DOHH2 (cell line): ENCODE data around the gene MAP1B.

Source experiments
- H3F3A ChIP-seq: fragments of 200-600 bp; sonication (generic), shearing (Covaris generic); 2 replicates; pipeline ENCODE4 v1.6.0; 2016; ENCODE audit warnings: antibody characterized with exemption, mild to moderate bottlenecking; ENCODE audit not compliant: control insufficient read depth, insufficient read depth
- H3K27ac ChIP-seq: fragments of 200-600 bp; sonication (generic); 2 replicates; pipeline ENCODE4 v1.5.1; 2014; ENCODE audit warnings: low read depth, mild to moderate bottlenecking, low read length, moderate library complexity
- H3K27me3 ChIP-seq: fragments of 200-600 bp; sonication (generic); 2 replicates; pipeline ENCODE4 v1.6.1; 2014; ENCODE audit warnings: mild to moderate bottlenecking, low read length, mixed read lengths; ENCODE audit not compliant: control insufficient read depth
- H3K36me3 ChIP-seq: fragments of 200-600 bp; sonication (generic); 2 replicates; pipeline ENCODE4 v1.6.1; 2014; ENCODE audit warnings: mild to moderate bottlenecking, low read length, moderate library complexity, mixed read lengths; ENCODE audit not compliant: control insufficient read depth
- H3K4me1 ChIP-seq: fragments of 200-600 bp; sonication (generic); 2 replicates; pipeline ENCODE4 v1.6.1; 2014; ENCODE audit warnings: mild to moderate bottlenecking, low read length, mixed read lengths; ENCODE audit not compliant: control insufficient read depth
- H3K4me2 ChIP-seq: fragments of 200-600 bp; sonication (generic); 2 replicates; pipeline ENCODE4 v1.6.0; 2014; ENCODE audit warnings: mild to moderate bottlenecking, low read length, moderate library complexity
- H3K4me3 ChIP-seq: fragments of 200-600 bp; sonication (generic); 2 replicates; pipeline ENCODE4 v1.5.1; 2014; ENCODE audit warnings: mild to moderate bottlenecking, low read length, mixed read lengths
- H3K79me2 ChIP-seq: fragments of 200-600 bp; sonication (generic); 2 replicates; pipeline ENCODE4 v1.6.1; 2014; ENCODE audit warnings: mild to moderate bottlenecking, low read length, mixed read lengths; ENCODE audit not compliant: control insufficient read depth
- H3K9me2 ChIP-seq: fragments of 200-600 bp; sonication (generic); replicated peaks from 2 replicates; pipeline ENCODE4 v1.6.1; 2014; ENCODE audit warnings: mild to moderate bottlenecking, low read length, mixed read lengths; ENCODE audit not compliant: control insufficient read depth
- H3K9me3 ChIP-seq: fragments of 200-600 bp; sonication (generic); 2 replicates; pipeline ENCODE4 v1.6.1; 2014; ENCODE audit warnings: antibody characterized with exemption, low read length, mixed read lengths; ENCODE audit not compliant: control insufficient read depth, insufficient read depth
- H4K20me1 ChIP-seq: fragments of 200-600 bp; sonication (generic); 2 replicates; pipeline ENCODE4 v1.6.0; 2014; ENCODE audit warnings: low read depth, mild to moderate bottlenecking, antibody characterized with exemption, low read length, moderate library complexity; ENCODE audit not compliant: control insufficient read depth, insufficient read depth
- CTCF ChIP-seq: fragments of 200-600 bp; sonication (generic); IDR thresholded peaks from one replicate; pipeline ENCODE4 v1.5.1; 2014; ENCODE audit warnings: antibody characterized with exemption, mild to moderate bottlenecking, low read depth, low read length; ENCODE audit not compliant: poor library complexity, severe bottlenecking
- EZH2phosphoT487 ChIP-seq: fragments of 200-600 bp; sonication (generic); IDR thresholded peaks from 2 replicates; pipeline ENCODE4 v1.6.1; 2017; ENCODE audit warnings: borderline replicate concordance, mild to moderate bottlenecking, antibody characterized with exemption, low read length, moderate library complexity, mixed read lengths

MAP1B gene

GRCh38 chr5:72206160-72206559 is 98.9 kb downstream of the MAP1B start:
- Histone ChIP-seq H3K4me2 (no peak overlapping the region), H3K36me3 (no peaks in the 10 kb centered on the region), H3K27me3 (no peaks in the 10 kb centered on the region), H3K4me1 (no peaks in the 10 kb centered on the region), H3K27ac (no peak overlapping the region), H3F3A (no peaks in the 10 kb centered on the region), H4K20me1 (no peaks in the 10 kb centered on the region), H3K4me3 (no peak overlapping the region), H3K79me2 (no peaks in the 10 kb centered on the region), H3K9me2 (no peaks in the 10 kb centered on the region), H3K9me3 (no peaks in the 10 kb centered on the region)
- TF ChIP-seq EZH2phosphoT487 (no peak), CTCF (no peak)

- Histone ChIP-seq H3K4me2 (no peak overlapping the region), H3K9me3 (no peaks in the 10 kb centered on the region), H3K27me3 (no peaks in the 10 kb centered on the region), H3K4me3 (no peak overlapping the region), H3K36me3 (no peaks in the 10 kb centered on the region), H3K27ac (no peak overlapping the region), H3K4me1 (no peaks in the 10 kb centered on the region), H3K9me2 (no peaks in the 10 kb centered on the region), H4K20me1 (no peaks in the 10 kb centered on the region), H3F3A (no peaks in the 10 kb centered on the region), H3K79me2 (no peaks in the 10 kb centered on the region)
- TF ChIP-seq EZH2phosphoT487 (no peak), CTCF (no peak)
Observed at GRCh38 chr5:72206994-72207393, 99.7 kb downstream of the MAP1B start.

GRCh38 chr5:72208324-72208926 is 101.2 kb downstream of the MAP1B start:
- TF ChIP-seq CTCF = no peak
- TF ChIP-seq EZH2phosphoT487 = no peak

More at GRCh38 chr5:72208324-72208926, 101.2 kb downstream of the MAP1B start:
- no peaks in the 10 kb centered on the region for H3K9me3 ChIP-seq
- H3K27me3 ChIP-seq = no peaks in the 10 kb centered on the region
- no peak overlapping the region for H3K27ac ChIP-seq
- H3K4me3 ChIP-seq = no peak overlapping the region
- no peak overlapping the region for H3K4me2 ChIP-seq
- H3K79me2 ChIP-seq = no peaks in the 10 kb centered on the region
- no peaks in the 10 kb centered on the region for H3K4me1 ChIP-seq
- H3K36me3 ChIP-seq = no peaks in the 10 kb centered on the region
- H4K20me1 ChIP-seq = no peaks in the 10 kb centered on the region
- H3F3A ChIP-seq = no peaks in the 10 kb centered on the region
- H3K9me2 ChIP-seq = no peaks in the 10 kb centered on the region
